ENCODE results near the gene STRN3.

GRCh38 chr14:30885840-30886740 is 140.1 kb downstream of the STRN3 start:
- TF ChIP-seq, protein P1, sequence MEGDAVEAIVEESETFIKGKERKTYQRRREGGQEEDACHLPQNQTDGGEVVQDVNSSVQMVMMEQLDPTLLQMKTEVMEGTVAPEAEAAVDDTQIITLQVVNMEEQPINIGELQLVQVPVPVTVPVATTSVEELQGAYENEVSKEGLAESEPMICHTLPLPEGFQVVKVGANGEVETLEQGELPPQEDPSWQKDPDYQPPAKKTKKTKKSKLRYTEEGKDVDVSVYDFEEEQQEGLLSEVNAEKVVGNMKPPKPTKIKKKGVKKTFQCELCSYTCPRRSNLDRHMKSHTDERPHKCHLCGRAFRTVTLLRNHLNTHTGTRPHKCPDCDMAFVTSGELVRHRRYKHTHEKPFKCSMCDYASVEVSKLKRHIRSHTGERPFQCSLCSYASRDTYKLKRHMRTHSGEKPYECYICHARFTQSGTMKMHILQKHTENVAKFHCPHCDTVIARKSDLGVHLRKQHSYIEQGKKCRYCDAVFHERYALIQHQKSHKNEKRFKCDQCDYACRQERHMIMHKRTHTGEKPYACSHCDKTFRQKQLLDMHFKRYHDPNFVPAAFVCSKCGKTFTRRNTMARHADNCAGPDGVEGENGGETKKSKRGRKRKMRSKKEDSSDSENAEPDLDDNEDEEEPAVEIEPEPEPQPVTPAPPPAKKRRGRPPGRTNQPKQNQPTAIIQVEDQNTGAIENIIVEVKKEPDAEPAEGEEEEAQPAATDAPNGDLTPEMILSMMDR (IDR thresholded peaks at IDR 0.05; ENCODE audit: low read depth, low read length, poor library complexity, severe bottlenecking): no peak
- TF ChIP-seq EZH2phosphoT487 (IDR thresholded peaks at IDR 0.05; ENCODE audit: borderline replicate concordance, low read length): no peak
